ENCODE results near the gene ZBTB47. TPM values are rescaled to one million over a fixed set of nuclear protein-coding genes. Genes with fewer than 3 reads are reported as not detected.

The ZBTB47 gene
- total RNA-seq, 1 donor from 2014 or later, result 26.7 TPM

DNA sequence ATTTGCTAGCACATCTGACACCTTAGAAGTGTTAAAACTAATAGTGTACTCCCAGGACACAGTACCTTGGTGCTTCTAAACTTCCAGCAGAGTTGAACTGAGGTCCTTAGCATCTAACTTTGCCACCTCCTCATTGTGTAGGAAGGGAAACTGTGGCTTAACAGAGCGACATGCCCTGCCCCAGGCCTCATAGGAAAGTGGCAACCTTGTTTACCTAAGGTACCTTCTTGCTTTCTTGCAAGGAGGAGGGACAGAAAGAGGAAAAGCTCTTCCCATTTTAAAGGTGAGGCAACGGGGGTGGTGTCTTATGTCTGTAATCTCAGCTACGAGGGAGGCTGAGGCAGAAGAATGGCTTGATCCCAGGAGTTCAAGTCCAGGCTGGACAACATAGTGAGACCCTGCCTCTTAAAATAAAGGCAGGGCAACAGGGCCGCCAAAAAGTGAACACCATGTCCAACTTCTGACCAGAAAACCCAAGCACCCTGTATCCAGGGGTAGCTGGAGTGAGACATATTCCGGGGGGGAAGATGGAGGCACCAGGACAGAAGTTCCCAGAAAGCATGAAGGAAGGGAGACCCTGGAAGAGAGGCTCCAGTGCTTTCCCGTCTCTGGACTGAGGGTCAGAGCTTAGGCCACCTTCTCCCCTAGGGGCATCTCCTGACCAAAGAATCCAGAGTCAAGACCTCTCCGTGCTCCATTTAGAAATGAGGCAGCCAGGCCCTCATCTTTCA is 31.3 kb downstream of the ZBTB47 start:
- DNase-seq (ENCODE audit: extremely low spot score, unreplicated experiment), result no peak
- Mint-ChIP-seq H3K4me1 (ENCODE audit: unreplicated experiment) (peaks cover 8% of the 10 kb centered on the region), H3K4me3 (ENCODE audit: unreplicated experiment) (no peak overlapping the region)

DNA sequence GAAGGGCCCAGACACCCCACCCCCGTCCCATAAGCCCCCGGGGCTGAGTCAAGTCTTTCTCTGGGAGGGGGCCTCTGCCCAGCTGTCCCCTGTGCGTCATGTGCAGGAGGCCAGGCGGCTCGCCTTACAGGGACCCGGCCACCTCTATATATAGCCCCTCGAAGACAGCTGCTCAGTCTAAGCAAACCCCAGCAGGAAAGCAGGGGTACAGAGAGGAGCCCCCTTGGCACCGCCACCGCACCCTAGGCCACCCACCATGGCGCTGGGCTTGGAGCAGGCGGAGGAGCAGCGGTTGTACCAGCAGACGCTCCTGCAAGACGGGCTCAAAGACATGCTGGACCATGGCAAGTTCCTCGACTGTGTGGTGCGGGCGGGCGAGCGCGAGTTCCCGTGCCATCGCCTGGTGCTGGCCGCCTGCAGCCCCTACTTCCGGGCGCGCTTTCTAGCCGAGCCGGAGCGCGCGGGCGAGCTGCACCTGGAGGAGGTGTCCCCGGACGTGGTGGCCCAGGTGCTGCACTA is 31.9 kb downstream of the ZBTB47 start, which contains the start of gene KLHL40:
Gene KLHL40, plus strand, starts transcription at position 175 of the 519 bp plus-strand sequence. Its CDS starts 82 bp downstream, at position 257.
- Mint-ChIP-seq H3K36me3 (ENCODE audit: unreplicated experiment) (no peaks in the 10 kb centered on the region), H3K4me3 (ENCODE audit: unreplicated experiment) (no peak within 1 kb of the TSS), H3K27ac (ENCODE audit: unreplicated experiment) (no peak within 1 kb of the TSS), H3K4me1 (ENCODE audit: unreplicated experiment) (peaks cover 8% of the 10 kb centered on the region), H3K9me3 (ENCODE audit: unreplicated experiment) (no peaks in the 10 kb centered on the region), H3K27me3 (ENCODE audit: unreplicated experiment) (peaks cover 29% of the 10 kb centered on the region)
- DNase-seq (ENCODE audit: extremely low spot score, unreplicated experiment), result no peak
- TF ChIP-seq, protein P1, sequence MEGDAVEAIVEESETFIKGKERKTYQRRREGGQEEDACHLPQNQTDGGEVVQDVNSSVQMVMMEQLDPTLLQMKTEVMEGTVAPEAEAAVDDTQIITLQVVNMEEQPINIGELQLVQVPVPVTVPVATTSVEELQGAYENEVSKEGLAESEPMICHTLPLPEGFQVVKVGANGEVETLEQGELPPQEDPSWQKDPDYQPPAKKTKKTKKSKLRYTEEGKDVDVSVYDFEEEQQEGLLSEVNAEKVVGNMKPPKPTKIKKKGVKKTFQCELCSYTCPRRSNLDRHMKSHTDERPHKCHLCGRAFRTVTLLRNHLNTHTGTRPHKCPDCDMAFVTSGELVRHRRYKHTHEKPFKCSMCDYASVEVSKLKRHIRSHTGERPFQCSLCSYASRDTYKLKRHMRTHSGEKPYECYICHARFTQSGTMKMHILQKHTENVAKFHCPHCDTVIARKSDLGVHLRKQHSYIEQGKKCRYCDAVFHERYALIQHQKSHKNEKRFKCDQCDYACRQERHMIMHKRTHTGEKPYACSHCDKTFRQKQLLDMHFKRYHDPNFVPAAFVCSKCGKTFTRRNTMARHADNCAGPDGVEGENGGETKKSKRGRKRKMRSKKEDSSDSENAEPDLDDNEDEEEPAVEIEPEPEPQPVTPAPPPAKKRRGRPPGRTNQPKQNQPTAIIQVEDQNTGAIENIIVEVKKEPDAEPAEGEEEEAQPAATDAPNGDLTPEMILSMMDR (IDR thresholded peaks at IDR 0.05), result no peak

More for the DNA sequence above, 31.3 kb downstream of the ZBTB47 start:
- no peak overlapping the region for H3K27ac Mint-ChIP-seq (ENCODE audit: unreplicated experiment)
- H3K9me3 Mint-ChIP-seq (ENCODE audit: unreplicated experiment), result no peaks in the 10 kb centered on the region
- H3K27me3 Mint-ChIP-seq (ENCODE audit: unreplicated experiment), result peaks cover 29% of the 10 kb centered on the region
- TF ChIP-seq, protein P1 (IDR thresholded peaks at IDR 0.05), result no peak
- no peaks in the 10 kb centered on the region for H3K36me3 Mint-ChIP-seq (ENCODE audit: unreplicated experiment)

DNA sequence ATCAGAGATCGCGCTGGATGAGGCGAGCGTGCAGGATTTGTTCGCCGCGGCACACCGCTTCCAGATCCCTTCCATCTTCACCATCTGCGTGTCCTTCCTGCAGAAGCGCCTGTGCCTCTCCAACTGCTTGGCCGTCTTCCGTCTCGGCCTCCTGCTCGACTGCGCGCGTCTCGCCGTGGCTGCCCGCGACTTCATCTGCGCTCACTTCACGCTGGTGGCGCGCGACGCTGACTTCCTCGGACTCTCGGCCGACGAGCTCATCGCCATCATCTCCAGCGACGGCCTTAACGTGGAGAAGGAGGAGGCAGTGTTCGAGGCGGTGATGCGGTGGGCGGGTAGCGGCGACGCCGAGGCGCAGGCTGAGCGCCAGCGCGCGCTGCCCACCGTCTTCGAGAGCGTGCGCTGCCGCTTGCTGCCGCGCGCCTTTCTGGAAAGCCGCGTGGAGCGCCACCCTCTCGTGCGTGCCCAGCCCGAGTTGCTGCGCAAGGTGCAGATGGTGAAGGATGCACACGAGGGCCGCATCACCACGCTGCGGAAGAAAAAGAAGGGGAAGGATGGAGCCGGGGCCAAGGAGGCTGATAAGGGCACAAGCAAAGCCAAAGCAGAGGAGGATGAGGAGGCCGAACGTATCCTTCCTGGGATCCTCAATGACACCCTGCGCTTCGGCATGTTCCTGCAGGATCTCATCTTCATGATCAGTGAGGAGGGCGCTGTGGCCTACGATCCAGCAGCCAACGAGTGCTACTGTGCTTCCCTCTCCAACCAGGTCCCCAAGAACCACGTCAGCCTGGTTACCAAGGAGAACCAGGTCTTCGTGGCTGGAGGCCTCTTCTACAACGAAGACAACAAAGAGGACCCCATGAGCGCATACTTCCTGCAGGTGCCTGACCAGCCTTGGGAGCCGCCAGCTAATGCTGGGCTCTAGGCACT is 32.7 kb downstream of the ZBTB47 start:
- Mint-ChIP-seq H3K4me3 (ENCODE audit: unreplicated experiment) (no peak overlapping the region), H3K36me3 (ENCODE audit: unreplicated experiment) (no peaks in the 10 kb centered on the region), H3K27me3 (ENCODE audit: unreplicated experiment) (peaks cover 28% of the 10 kb centered on the region), H3K4me1 (ENCODE audit: unreplicated experiment) (peaks cover 8% of the 10 kb centered on the region), H3K9me3 (ENCODE audit: unreplicated experiment) (no peaks in the 10 kb centered on the region), H3K27ac (ENCODE audit: unreplicated experiment) (no peak overlapping the region)
- TF ChIP-seq, protein P1 (IDR thresholded peaks at IDR 0.05), result no peak
- no peak for DNase-seq (ENCODE audit: extremely low spot score, unreplicated experiment)

DNA sequence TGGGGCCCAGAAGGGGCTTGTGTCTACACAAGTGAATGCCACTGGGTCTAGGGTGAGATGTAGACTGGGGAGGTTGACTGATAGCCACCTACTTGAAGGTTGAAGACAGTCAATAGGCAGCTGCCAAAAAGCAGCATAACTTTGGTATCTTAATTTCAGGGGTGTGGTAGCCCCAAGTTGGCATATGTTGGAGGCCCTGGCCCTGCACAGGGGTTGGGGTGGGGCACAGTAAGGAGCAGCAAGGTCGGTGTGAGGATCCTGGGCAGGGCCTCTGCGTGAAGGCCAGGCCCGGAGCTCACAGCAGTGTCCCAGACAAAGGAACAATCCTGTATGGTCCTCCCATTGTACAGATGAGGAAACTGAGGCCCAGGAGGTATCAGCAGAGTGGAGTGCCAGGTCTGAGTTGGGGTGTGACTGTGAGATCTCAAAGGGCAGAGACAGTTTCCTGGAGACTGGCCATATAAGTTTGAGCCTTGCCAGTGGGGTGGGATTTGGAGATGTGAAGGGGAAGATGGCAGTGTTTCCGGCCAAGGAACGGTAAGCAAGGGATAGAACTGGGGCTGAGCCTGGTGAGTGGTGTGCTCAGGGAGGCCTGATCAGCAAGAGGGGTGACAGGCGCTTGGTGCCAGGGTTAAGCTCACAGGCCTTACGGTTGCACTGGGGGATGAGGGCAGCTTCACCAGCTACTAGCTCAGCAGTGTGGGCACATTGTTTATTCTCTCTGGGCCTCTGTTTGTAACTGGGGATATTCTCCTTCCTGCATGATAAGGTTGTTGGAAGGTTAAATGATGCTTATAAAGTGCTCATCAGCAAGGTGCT is 33.5 kb downstream of the ZBTB47 start:
- no peak overlapping the region for H3K27ac Mint-ChIP-seq (ENCODE audit: unreplicated experiment)
- peaks cover 22% of the 10 kb centered on the region for H3K27me3 Mint-ChIP-seq (ENCODE audit: unreplicated experiment)
- DNase-seq (ENCODE audit: extremely low spot score, unreplicated experiment), result no peak
- H3K9me3 Mint-ChIP-seq (ENCODE audit: unreplicated experiment), result no peaks in the 10 kb centered on the region
- no peaks in the 10 kb centered on the region for H3K36me3 Mint-ChIP-seq (ENCODE audit: unreplicated experiment)
- TF ChIP-seq, protein P1 (IDR thresholded peaks at IDR 0.05), result no peak
- H3K4me3 Mint-ChIP-seq (ENCODE audit: unreplicated experiment), result no peak overlapping the region
- H3K4me1 Mint-ChIP-seq (ENCODE audit: unreplicated experiment), result peaks cover 8% of the 10 kb centered on the region

All from osteocyte (in vitro differentiated cells).